ENCODE data around the gene DNAH17. TPM values are rescaled to one million over a fixed set of nuclear protein-coding genes. Genes with fewer than 3 reads are reported as not detected.

The DNAH17 gene
- total RNA-seq, 1 donor from 2014 or later = 0.25 TPM

GRCh38 chr17:78486228-78486802, 90.9 kb downstream of the DNAH17 start:
- Histone ChIP-seq H3K36me3 (ENCODE audit: control insufficient read depth, insufficient read depth, low read length) (no peaks in the 10 kb centered on the region), H3K27me3 (ENCODE audit: control insufficient read depth, insufficient read depth, low read length) (no peaks in the 10 kb centered on the region), H3K4me3 (ENCODE audit: low read depth, low read length) (no peak overlapping the region)
- no peak for TF ChIP-seq CTCF (IDR thresholded peaks at IDR 0.05; ENCODE audit: insufficient read depth, low read length, poor library complexity, severe bottlenecking)
- no peak for DNase-seq (ENCODE audit: low read depth)

GRCh38 chr17:78485290-78486168, 91.7 kb downstream of the DNAH17 start:
- peak overlapping the region; percentile 36 for H3K4me3 ChIP-seq (ENCODE audit: low read depth, low read length)
- no peak for TF ChIP-seq CTCF (IDR thresholded peaks at IDR 0.05; ENCODE audit: insufficient read depth, low read length, poor library complexity, severe bottlenecking)

DNA sequence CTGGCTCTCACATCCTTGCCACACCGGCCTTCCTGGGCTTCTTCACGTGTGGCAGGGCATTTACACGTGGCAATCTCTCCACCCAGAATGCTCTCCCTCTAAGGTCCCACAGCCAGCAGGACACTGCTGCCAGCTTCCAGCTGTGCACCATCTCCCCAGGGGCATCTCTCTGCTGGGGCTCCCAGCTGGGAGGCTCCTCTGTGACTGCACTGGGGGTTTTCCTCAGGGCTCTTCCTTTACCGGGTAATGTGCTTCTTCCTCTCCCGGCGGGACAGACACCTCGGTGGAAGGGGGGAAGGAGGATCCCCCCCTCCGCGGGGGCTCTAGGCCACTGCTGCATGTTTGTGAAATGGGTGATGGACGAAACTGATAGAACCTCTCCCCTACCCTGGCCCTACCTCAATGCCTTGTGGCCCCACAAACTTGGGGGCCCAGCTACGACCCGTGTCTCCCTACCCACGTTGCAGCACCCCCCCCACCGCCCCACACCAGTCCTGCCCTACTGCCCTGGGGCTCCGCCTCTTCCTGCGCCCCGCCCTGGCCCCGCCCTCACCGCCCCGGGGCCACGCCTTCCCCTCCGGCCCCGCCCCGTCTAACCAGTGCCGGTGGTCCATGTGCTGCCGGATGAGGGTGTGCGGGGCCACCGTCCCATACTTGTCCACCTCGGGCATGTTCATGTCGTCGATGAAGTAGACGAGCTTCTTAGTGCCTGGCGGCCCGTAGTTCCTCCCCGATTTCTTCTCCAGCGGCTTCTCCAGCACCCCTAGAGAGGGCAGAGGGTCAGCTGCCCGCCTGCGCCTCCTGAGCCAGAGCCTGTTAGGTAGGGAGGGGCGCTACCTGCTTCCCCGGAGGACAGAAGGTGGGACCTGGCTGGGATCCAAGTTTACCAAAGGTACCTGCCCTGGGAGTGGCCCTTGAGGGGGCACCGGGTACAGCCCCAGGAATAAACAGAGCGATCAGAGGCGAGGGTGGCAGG, 92.6 kb downstream of the DNAH17 start:
- TF ChIP-seq CTCF (IDR thresholded peaks at IDR 0.05; ENCODE audit: insufficient read depth, low read length, poor library complexity, severe bottlenecking) = no peak
- Histone ChIP-seq H3K4me3 (ENCODE audit: low read depth, low read length) (peak overlapping the region; percentile 36), H3K27me3 (ENCODE audit: control insufficient read depth, insufficient read depth, low read length) (no peaks in the 10 kb centered on the region), H3K36me3 (ENCODE audit: control insufficient read depth, insufficient read depth, low read length) (no peaks in the 10 kb centered on the region)
- no peak for DNase-seq (ENCODE audit: low read depth)

More at GRCh38 chr17:78485290-78486168, 91.7 kb downstream of the DNAH17 start:
- Histone ChIP-seq H3K27me3 (ENCODE audit: control insufficient read depth, insufficient read depth, low read length) (no peaks in the 10 kb centered on the region), H3K36me3 (ENCODE audit: control insufficient read depth, insufficient read depth, low read length) (no peaks in the 10 kb centered on the region)
- no peak for DNase-seq (ENCODE audit: low read depth)

GRCh38 chr17:78479369-78479768, 97.8 kb downstream of the DNAH17 start:
- H3K36me3 ChIP-seq (ENCODE audit: control insufficient read depth, insufficient read depth, low read length) = no peaks in the 10 kb centered on the region
- H3K4me3 ChIP-seq (ENCODE audit: low read depth, low read length) = no peak overlapping the region
- no peak for TF ChIP-seq CTCF (IDR thresholded peaks at IDR 0.05; ENCODE audit: insufficient read depth, low read length, poor library complexity, severe bottlenecking)
- DNase-seq (ENCODE audit: low read depth) = no peak
- H3K27me3 ChIP-seq (ENCODE audit: control insufficient read depth, insufficient read depth, low read length) = peaks cover 13% of the 10 kb centered on the region

DNA sequence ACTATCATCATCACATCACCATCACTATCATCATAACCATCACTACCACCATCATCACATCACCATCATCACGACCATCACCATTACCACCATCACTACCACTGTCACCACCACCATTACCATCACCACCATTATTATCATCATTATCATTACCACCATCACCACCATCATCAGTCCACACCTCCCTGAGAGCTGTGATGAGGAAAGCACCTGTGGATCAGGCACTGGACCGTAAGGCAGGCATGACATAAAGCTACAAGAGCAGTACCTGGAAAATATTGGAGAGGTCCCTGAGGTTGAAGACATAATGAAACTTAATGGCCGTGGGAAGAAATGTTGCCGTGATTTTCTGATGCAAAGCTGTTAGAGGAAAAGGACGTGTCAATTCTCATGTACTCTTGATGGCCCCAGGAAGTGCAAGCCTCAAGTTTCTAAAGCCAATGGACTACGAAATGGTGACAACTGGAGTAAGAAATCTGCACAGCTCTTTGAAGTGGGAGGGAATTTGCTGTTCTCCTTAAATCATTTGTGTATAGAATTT, 98.4 kb downstream of the DNAH17 start:
- no peaks in the 10 kb centered on the region for H3K36me3 ChIP-seq (ENCODE audit: control insufficient read depth, insufficient read depth, low read length)
- no peak for DNase-seq (ENCODE audit: low read depth)
- TF ChIP-seq CTCF (IDR thresholded peaks at IDR 0.05; ENCODE audit: insufficient read depth, low read length, poor library complexity, severe bottlenecking) = no peak
- H3K4me3 ChIP-seq (ENCODE audit: low read depth, low read length) = no peak overlapping the region
- H3K27me3 ChIP-seq (ENCODE audit: control insufficient read depth, insufficient read depth, low read length) = peaks cover 13% of the 10 kb centered on the region
